Esophagus muscularis mucosa (tissue), 4 donors: Measurements from ENCODE around the gene SERTAD2. TPM values are rescaled to one million over a fixed set of nuclear protein-coding genes. Genes with fewer than 3 reads are reported as not detected.

Experiments
- DNase-seq: peaks from one replicate; pipeline ENCODE4 v3.0.0-alpha.2; 2017; ENCODE audit errors: extremely low spot score
- H3K27ac ChIP-seq, 4 donors: fragments of 200-600 bp; sonication (generic); replicated peaks in 1 of 4; 1 replicate in 3 of 4; 2 replicates in 1 of 4; pipeline ENCODE4 v1.5.1; 2016 to 2019; ENCODE audit warnings: mild to moderate bottlenecking in 1 of 4
- H3K27me3 ChIP-seq, 4 donors: fragments of 200-600 bp; sonication (generic); one replicate each; pipeline versions ENCODE4 v1.5.1 to v1.6.0; 2016 to 2019
- H3K36me3 ChIP-seq, 4 donors: fragments of 200-600 bp; sonication (generic); one replicate each; pipeline ENCODE4 v1.5.1; 2016 to 2019
- H3K4me1 ChIP-seq, 4 donors: fragments of 200-600 bp; sonication (generic); one replicate each; pipeline ENCODE4 v1.5.1; 2016 to 2019
- H3K4me3 ChIP-seq, 4 donors: fragments of 200-600 bp; sonication (generic); 1 replicate in 2 of 4; 2 replicates in 2 of 4; pipeline ENCODE4 v1.5.1; 2016 to 2019; ENCODE audit warnings: mild to moderate bottlenecking in 4 of 4, moderate library complexity in 1 of 4
- H3K9me3 ChIP-seq, 4 donors: fragments of 200-600 bp; sonication (generic); 1 replicate in 3 of 4; 2 replicates in 1 of 4; pipeline ENCODE4 v1.5.1; 2016 to 2019
- CTCF ChIP-seq, 3 experiments: fragments of 200-600 bp in 2 of 3; fragments of 450-650 bp in 1 of 3; sonication (generic) in 2 of 3; IDR thresholded peaks; one replicate each; pipeline ENCODE4 v1.5.1; 2017 to 2019; ENCODE audit warnings: antibody characterized with exemption in 3 of 3, mild to moderate bottlenecking in 2 of 3, moderate library complexity in 1 of 3
- EP300 ChIP-seq: sonication (generic); formaldehyde crosslinking; IDR thresholded peaks from one replicate; pipeline ENCODE4 v1.6.1; 2017; ENCODE audit warnings: antibody characterized with exemption
- POLR2A ChIP-seq: fragments of 450-650 bp; IDR thresholded peaks from one replicate; pipeline ENCODE4 v1.6.1; 2017; ENCODE audit warnings: antibody characterized with exemption, moderate library complexity, mild to moderate bottlenecking, low read depth
- POLR2AphosphoS5 ChIP-seq, 2 donors: sonication (generic); formaldehyde crosslinking; IDR thresholded peaks; one replicate each; pipeline ENCODE4 v1.6.1; 2017; ENCODE audit warnings: antibody characterized with exemption in 2 of 2
- WGBS: methylation state at CpG from one replicate; pipeline ENCODE4 v1.1.5; 2018; 5-methylcytosine and 5-hydroxymethylcytosine counted together
- intact Hi-C: fragments of 100-400 bp; cut with DNase I; formaldehyde crosslinking; loops from one replicate; pipeline ENCODE4 v1.15.1; 2023
- total RNA-seq, 4 donors: library from RNA; depleted of rRNA; stranded (reverse); fragments of >200 nt; gene quantifications; one replicate each; pipeline versions ENCODE4 v1.1.0 to v1.2.1, GENCODE V29; 2016

The SERTAD2 gene
- total RNA-seq, 4 donors from 2014 or later, result 12.1 to 18.1 (median 14.3) TPM

GRCh38 chr2:64615192-64615763 is 38.4 kb downstream of the SERTAD2 start:
- WGBS, result 92% methylated on average over 6 of the region's 6 CpGs
- H3K27ac ChIP-seq, result no peak overlapping the region
- intact Hi-C loops, result no loop called here
- DNase-seq, result no peak
- no peaks in the 10 kb centered on the region for H3K27me3 ChIP-seq
- no peak overlapping the region for H3K4me3 ChIP-seq
- no peak for TF ChIP-seq CTCF (IDR thresholded peaks at IDR 0.05)
- no peak for TF ChIP-seq EP300
- no peak for TF ChIP-seq POLR2AphosphoS5 (IDR thresholded peaks at IDR 0.05)
- TF ChIP-seq POLR2A, result no peak
- H3K36me3 ChIP-seq, result no peaks in the 10 kb centered on the region
- H3K4me1 ChIP-seq, result peaks cover 0 to 4% (median 0%) of the 10 kb centered on the region in 4 donors
- H3K9me3 ChIP-seq, result no peaks in the 10 kb centered on the region

GRCh38 chr2:64613276-64613675 is 40.4 kb downstream of the SERTAD2 start:
- H3K36me3 ChIP-seq, result no peaks in the 10 kb centered on the region
- H3K27ac ChIP-seq, result no peak overlapping the region
- 65% methylated on average over 7 of the region's 7 CpGs for WGBS
- no peak overlapping the region for H3K4me3 ChIP-seq
- no peak for DNase-seq
- H3K4me1 ChIP-seq, result peaks cover 8 to 16% (median 13%) of the 10 kb centered on the region in 4 donors
- no peak for TF ChIP-seq CTCF (IDR thresholded peaks at IDR 0.05)
- intact Hi-C loops, result no loop called here
- no peaks in the 10 kb centered on the region for H3K9me3 ChIP-seq
- no peaks in the 10 kb centered on the region for H3K27me3 ChIP-seq

- H3K4me1 ChIP-seq, result peaks cover 8 to 21% (median 13%) of the 10 kb centered on the region in 4 donors
- 69% methylated on average over 4 of the region's 5 CpGs for WGBS
- no peaks in the 10 kb centered on the region for H3K27me3 ChIP-seq
- no peak overlapping the region for H3K27ac ChIP-seq
- no peaks in the 10 kb centered on the region for H3K36me3 ChIP-seq
- no peaks in the 10 kb centered on the region for H3K9me3 ChIP-seq
- no peak overlapping the region for H3K4me3 ChIP-seq
- TF ChIP-seq CTCF (IDR thresholded peaks at IDR 0.05) (no peak), POLR2A (no peak)
- no peak for DNase-seq
- intact Hi-C loops, result no loop called here
Measured at GRCh38 chr2:64612575-64613195, 41.0 kb downstream of the SERTAD2 start.

- DNase-seq, result no peak
- Histone ChIP-seq H3K36me3 (no peaks in the 10 kb centered on the region), H3K4me1 (peaks cover 8 to 30% (median 17%) of the 10 kb centered on the region in 4 donors), H3K27ac (no peak overlapping the region), H3K9me3 (no peaks in the 10 kb centered on the region), H3K27me3 (no peaks in the 10 kb centered on the region), H3K4me3 (no peak overlapping the region)
- WGBS, result over 99% methylated on average over 6 of the region's 6 CpGs
- TF ChIP-seq POLR2AphosphoS5 (IDR thresholded peaks at IDR 0.05) (no peak), CTCF (IDR thresholded peaks at IDR 0.05) (no peak), POLR2A (no peak), EP300 (no peak)
- intact Hi-C loops, result no loop called here
Measured at GRCh38 chr2:64610316-64610855, 43.3 kb downstream of the SERTAD2 start.
